CD14-positive monocyte (primary cell): Measurements from ENCODE around the gene NBAS. TPM values are rescaled to one million over a fixed set of nuclear protein-coding genes. Genes with fewer than 3 reads are reported as not detected.

Experiments used
- DNase-seq, 3 donors: peaks; one replicate each; pipeline ENCODE4 v3.0.0-alpha.2; 2011 to 2022
- H2AFZ ChIP-seq: 2 replicates; pipeline ENCODE4 v1.6.0; 2012; ENCODE audit warnings: mild to moderate bottlenecking, low read depth, low read length, inconsistent platforms; ENCODE audit not compliant: insufficient read depth, poor library complexity, severe bottlenecking
- H3K27ac ChIP-seq, 2 donors: 1 replicate in 1 of 2; 2 replicates in 1 of 2; pipeline ENCODE4 v1.5.1; 2012 to 2013; ENCODE audit warnings: low read length in 2 of 2, control low read depth in 1 of 2, inconsistent platforms in 1 of 2, low read depth in 1 of 2, mild to moderate bottlenecking in 1 of 2
- H3K27me3 ChIP-seq, 2 donors: one replicate each; pipeline versions ENCODE4 v1.6.0 to v1.6.1; 2011 to 2013; ENCODE audit warnings: low read length in 2 of 2; ENCODE audit not compliant: control insufficient read depth in 2 of 2, insufficient read depth in 2 of 2
- H3K36me3 ChIP-seq, 2 donors: replicated peaks in 1 of 2; 1 replicate in 1 of 2; 2 replicates in 1 of 2; pipeline versions ENCODE4 v1.5.1 to v1.6.1; 2012 to 2013; ENCODE audit warnings: low read length in 2 of 2, control low read depth in 1 of 2, inconsistent platforms in 1 of 2, mild to moderate bottlenecking in 1 of 2; ENCODE audit not compliant: insufficient read depth in 2 of 2, control insufficient read depth in 1 of 2
- H3K4me1 ChIP-seq, 2 donors: 1 replicate in 1 of 2; 2 replicates in 1 of 2; pipeline versions ENCODE4 v1.5.1 to v1.6.1; 2012 to 2013; ENCODE audit warnings: low read length in 2 of 2, control low read depth in 1 of 2, inconsistent platforms in 1 of 2, mild to moderate bottlenecking in 1 of 2, moderate library complexity in 1 of 2; ENCODE audit not compliant: insufficient read depth in 2 of 2, control insufficient read depth in 1 of 2
- H3K4me2 ChIP-seq: replicated peaks from 2 replicates; pipeline ENCODE3; 2012; ENCODE audit warnings: low read length, moderate library complexity, mild to moderate bottlenecking; ENCODE audit not compliant: poor library complexity, severe bottlenecking; ENCODE audit errors: extremely low read depth
- H3K4me3 ChIP-seq, 3 experiments: fragments of 200-600 bp in 1 of 3; sonication (generic) in 1 of 3; replicated peaks in 1 of 3; 1 replicate in 2 of 3; 2 replicates in 1 of 3; pipeline ENCODE4 v1.5.1; 2011 to 2013; ENCODE audit warnings: low read length in 3 of 3, mild to moderate bottlenecking in 3 of 3, control low read depth in 2 of 3, low read depth in 2 of 3, inconsistent platforms in 1 of 3, moderate library complexity in 1 of 3
- H3K79me2 ChIP-seq: 2 replicates; pipeline ENCODE4 v1.6.0; 2012; ENCODE audit warnings: mild to moderate bottlenecking, control low read depth, inconsistent platforms, low read length, moderate library complexity; ENCODE audit not compliant: insufficient read depth
- H3K9ac ChIP-seq: 2 replicates; pipeline ENCODE4 v1.6.0; 2017; ENCODE audit warnings: low read length, mild to moderate bottlenecking; ENCODE audit not compliant: insufficient read depth, poor library complexity, severe bottlenecking
- H3K9me3 ChIP-seq, 2 donors: replicated peaks in 1 of 2; 1 replicate in 1 of 2; 2 replicates in 1 of 2; pipeline versions ENCODE4 v1.5.1 to v1.6.1; 2012 to 2013; ENCODE audit warnings: low read length in 2 of 2, control low read depth in 1 of 2; ENCODE audit not compliant: control insufficient read depth in 1 of 2, insufficient read depth in 1 of 2
- H4K20me1 ChIP-seq: 2 replicates; pipeline ENCODE4 v1.6.0; 2012; ENCODE audit warnings: mild to moderate bottlenecking, low read length, control low read depth, moderate library complexity; ENCODE audit not compliant: insufficient read depth
- H3K27ac Mint-ChIP-seq, 7 donors: one replicate each; pipeline ENCODE4 v1.8.0; 2020; ENCODE audit warnings: mild to moderate bottlenecking in 7 of 7, mixed read lengths in 7 of 7, moderate library complexity in 6 of 7, inconsistent platforms in 2 of 7
- H3K27me3 Mint-ChIP-seq, 3 donors: one replicate each; pipeline ENCODE4 v1.8.0; 2021 to 2022; ENCODE audit warnings: low read depth in 3 of 3, mild to moderate bottlenecking in 3 of 3, mixed read lengths in 3 of 3, moderate library complexity in 3 of 3, inconsistent platforms in 1 of 3
- H3K36me3 Mint-ChIP-seq, 2 donors: one replicate each; pipeline ENCODE4 v1.8.0; 2020; ENCODE audit warnings: mixed read lengths in 2 of 2, inconsistent platforms in 1 of 2, mild to moderate bottlenecking in 1 of 2
- H3K4me1 Mint-ChIP-seq: one replicate; pipeline ENCODE4 v1.8.0; 2020; ENCODE audit warnings: mild to moderate bottlenecking, mixed read lengths
- H3K4me3 Mint-ChIP-seq, 2 donors: one replicate each; pipeline ENCODE4 v1.8.0; 2020; ENCODE audit warnings: mild to moderate bottlenecking in 2 of 2, mixed read lengths in 2 of 2, moderate library complexity in 1 of 2
- H3K9me3 Mint-ChIP-seq, 7 donors: one replicate each; pipeline ENCODE4 v1.8.0; 2020 to 2022; ENCODE audit warnings: mixed read lengths in 7 of 7, mild to moderate bottlenecking in 6 of 7, moderate library complexity in 6 of 7, inconsistent platforms in 2 of 7
- CTCF ChIP-seq: fragments of 200-600 bp; IDR thresholded peaks from one replicate; pipeline ENCODE4 v1.8.0; 2022; ENCODE audit warnings: antibody characterized with exemption, mild to moderate bottlenecking
- WGBS: methylation state at CpG from one replicate; pipeline ENCODE4 v1.1.5; 2013; ENCODE audit warnings: missing lambda C conversion rate; ENCODE audit not compliant: insufficient coverage; 5-methylcytosine and 5-hydroxymethylcytosine counted together
- intact Hi-C, 2 donors: fragments of 100-400 bp; cut with micrococcal nuclease; formaldehyde crosslinking; loops; one replicate each; pipeline versions ENCODE4 v1.15.0 to v1.15.1; 2023
- polyA plus RNA-seq, 3 donors: library from polyadenylated mRNA; depleted of rRNA in 1 of 3; unstranded in 2 of 3; stranded (reverse) in 1 of 3; fragments of 300-500 nt in 2 of 3; fragments of >200 nt in 1 of 3; fragmentation: Illumina TruSeq in 2 of 3; gene quantifications; 1 replicate in 2 of 3; 2 replicates in 1 of 3; pipeline ENCODE4 v1.2.3, GENCODE V29; 2012 to 2021

NBAS gene
- polyA plus RNA-seq, 3 donors, result 8.9 to 10.9 (median 8.9) TPM

GRCh38 chr2:15568874-15569273 is 7.7 kb upstream of the NBAS start:
- Histone ChIP-seq H3K9me3 (no peaks in the 10 kb centered on the region), H3K9ac (no peak overlapping the region), H3K79me2 (no peaks in the 10 kb centered on the region), H3K36me3 (no peaks in the 10 kb centered on the region), H3K27ac (no peak overlapping the region), H3K4me2 (no peak overlapping the region), H2AFZ (no peak overlapping the region), H3K27me3 (no peaks in the 10 kb centered on the region), H3K4me1 (no peaks in the 10 kb centered on the region), H3K4me3 (no peak overlapping the region), H4K20me1 (no peaks in the 10 kb centered on the region)
- no peak for TF ChIP-seq CTCF
- intact Hi-C loops, result no loop called here
- Mint-ChIP-seq H3K4me3 (no peak overlapping the region), H3K27ac (peak overlapping the region in 1 of 7 donors; percentile 43), H3K36me3 (no peaks in the 10 kb centered on the region), H3K9me3 (no peaks in the 10 kb centered on the region), H3K4me1 (no peaks in the 10 kb centered on the region), H3K27me3 (peaks cover 3 to 10% (median 3%) of the 10 kb centered on the region in 3 donors)
- no CpG with 5 or more reads among the region's 12 CpGs for WGBS
- DNase-seq, result no peak

DNA sequence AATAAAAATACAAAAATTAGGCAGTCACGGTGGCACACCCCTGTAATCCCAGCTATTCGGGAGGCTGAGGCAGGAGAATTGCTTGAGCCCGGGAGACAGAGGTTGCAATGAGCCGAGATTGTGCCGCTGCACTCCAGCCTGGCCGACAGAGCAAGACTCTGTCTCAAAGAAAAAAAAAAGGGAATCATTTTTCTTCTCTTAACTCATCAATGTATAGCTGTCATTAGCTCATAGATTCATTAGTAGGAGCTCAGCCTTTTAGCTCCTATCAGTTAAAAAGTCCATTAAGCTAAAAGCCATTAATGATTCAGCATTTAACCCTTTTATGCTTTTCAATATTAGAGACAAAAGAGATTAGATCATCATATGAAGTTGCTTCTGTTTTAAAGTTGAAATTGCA is 5.8 kb upstream of the NBAS start:
- H3K4me1 Mint-ChIP-seq, result peaks cover 4% of the 10 kb centered on the region
- H3K4me1 ChIP-seq, result peaks cover 0 to 2% of the 10 kb centered on the region in 2 donors
- no peak overlapping the region for H3K27ac ChIP-seq
- no peak overlapping the region for H2AFZ ChIP-seq
- H3K9ac ChIP-seq, result no peak overlapping the region
- no peak for DNase-seq
- no peaks in the 10 kb centered on the region for H3K27me3 ChIP-seq
- WGBS, result 93% methylated on average over 3 of the region's 6 CpGs
- no peaks in the 10 kb centered on the region for H3K9me3 ChIP-seq
- H3K9me3 Mint-ChIP-seq, result no peaks in the 10 kb centered on the region
- H3K36me3 Mint-ChIP-seq, result no peaks in the 10 kb centered on the region
- H4K20me1 ChIP-seq, result no peaks in the 10 kb centered on the region
- intact Hi-C loops, result no loop called here
- no peaks in the 10 kb centered on the region for H3K36me3 ChIP-seq
- peaks cover 3 to 8% (median 5%) of the 10 kb centered on the region in 3 donors for H3K27me3 Mint-ChIP-seq
- TF ChIP-seq CTCF, result no peak
- H3K27ac Mint-ChIP-seq, result no peak overlapping the region
- H3K4me3 ChIP-seq, result no peak overlapping the region
- H3K4me3 Mint-ChIP-seq, result no peak overlapping the region
- no peak overlapping the region for H3K4me2 ChIP-seq
- H3K79me2 ChIP-seq, result no peaks in the 10 kb centered on the region
